Astrocyte of the cerebellum (primary cell): ENCODE measurements around the gene DSCAML1.

Experiments used
- DNase-seq: peaks from one replicate; pipeline ENCODE4 v3.0.0-alpha.2; 2011; ENCODE audit warnings: low read depth
- H3K4me3 ChIP-seq: 2 replicates; pipeline ENCODE4 v1.5.1; 2011; ENCODE audit warnings: mild to moderate bottlenecking, low read depth, low read length, moderate library complexity
- in situ Hi-C: cut with HindIII; loops from 2 replicates; pipeline ENCODE4 v1.10.0; 2017; ENCODE audit warnings: low sequenced_read_pairs
- TF ChIP-seq, protein P1 (sequence below): IDR thresholded peaks from 2 replicates; pipeline ENCODE4 v1.5.1; 2012; ENCODE audit warnings: low read length, low read depth, moderate library complexity, mild to moderate bottlenecking; ENCODE audit errors: missing control alignments

DSCAML1 gene

DNA sequence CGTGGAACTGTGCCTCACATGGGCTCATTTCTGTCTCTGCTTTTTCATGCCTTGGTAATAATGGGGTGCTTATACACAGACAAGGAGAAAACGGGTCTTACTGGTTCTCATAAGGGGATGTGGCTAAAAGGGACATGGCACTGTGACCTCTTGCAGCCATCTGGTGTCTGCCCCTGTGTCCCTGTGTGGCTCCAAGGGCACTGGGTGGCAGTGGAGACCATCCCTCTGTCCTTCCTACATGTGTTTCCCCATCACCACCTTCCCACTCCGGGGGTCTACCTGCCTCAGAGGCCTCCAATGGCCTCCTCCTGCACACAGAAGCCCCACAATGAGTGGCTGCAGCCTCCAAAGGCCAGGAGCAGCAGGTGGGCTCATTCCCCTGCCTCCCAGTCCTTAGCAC, 248.1 kb downstream of the DSCAML1 start:
- no peak overlapping the region for H3K4me3 ChIP-seq
- DNase-seq, result no peak
- in situ Hi-C loops, result no loop called here
- TF ChIP-seq, protein P1, sequence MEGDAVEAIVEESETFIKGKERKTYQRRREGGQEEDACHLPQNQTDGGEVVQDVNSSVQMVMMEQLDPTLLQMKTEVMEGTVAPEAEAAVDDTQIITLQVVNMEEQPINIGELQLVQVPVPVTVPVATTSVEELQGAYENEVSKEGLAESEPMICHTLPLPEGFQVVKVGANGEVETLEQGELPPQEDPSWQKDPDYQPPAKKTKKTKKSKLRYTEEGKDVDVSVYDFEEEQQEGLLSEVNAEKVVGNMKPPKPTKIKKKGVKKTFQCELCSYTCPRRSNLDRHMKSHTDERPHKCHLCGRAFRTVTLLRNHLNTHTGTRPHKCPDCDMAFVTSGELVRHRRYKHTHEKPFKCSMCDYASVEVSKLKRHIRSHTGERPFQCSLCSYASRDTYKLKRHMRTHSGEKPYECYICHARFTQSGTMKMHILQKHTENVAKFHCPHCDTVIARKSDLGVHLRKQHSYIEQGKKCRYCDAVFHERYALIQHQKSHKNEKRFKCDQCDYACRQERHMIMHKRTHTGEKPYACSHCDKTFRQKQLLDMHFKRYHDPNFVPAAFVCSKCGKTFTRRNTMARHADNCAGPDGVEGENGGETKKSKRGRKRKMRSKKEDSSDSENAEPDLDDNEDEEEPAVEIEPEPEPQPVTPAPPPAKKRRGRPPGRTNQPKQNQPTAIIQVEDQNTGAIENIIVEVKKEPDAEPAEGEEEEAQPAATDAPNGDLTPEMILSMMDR, result no peak

DNA sequence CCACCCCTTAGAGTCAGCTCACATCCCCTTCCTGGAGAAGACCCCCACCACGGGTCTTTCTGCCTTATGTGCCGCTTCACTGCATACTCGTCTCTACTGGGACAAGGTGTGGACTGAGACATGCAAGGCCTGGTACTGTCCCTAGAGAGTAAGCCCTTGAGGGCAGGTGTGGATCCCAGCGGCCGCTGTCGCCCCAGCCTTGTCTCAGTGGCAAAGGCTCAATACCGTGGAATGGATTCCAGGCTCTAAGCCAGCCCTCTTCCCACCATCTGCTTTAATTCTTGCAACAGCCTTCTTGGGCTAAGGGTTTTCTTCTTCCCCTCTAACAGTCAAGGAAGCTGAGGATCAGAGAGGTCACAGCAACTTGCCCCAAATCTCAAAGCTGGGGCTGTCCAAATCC, 249.1 kb downstream of the DSCAML1 start:
- no peak overlapping the region for H3K4me3 ChIP-seq
- in situ Hi-C loops, result no loop called here
- no peak for DNase-seq
- TF ChIP-seq, protein P1, result no peak

- no peak for DNase-seq
- H3K4me3 ChIP-seq, result no peak overlapping the region
- in situ Hi-C loops, result no loop called here
- TF ChIP-seq, protein P1, result no peak
Measured at GRCh38 chr11:117547195-117547850, 249.7 kb downstream of the DSCAML1 start.

DNA sequence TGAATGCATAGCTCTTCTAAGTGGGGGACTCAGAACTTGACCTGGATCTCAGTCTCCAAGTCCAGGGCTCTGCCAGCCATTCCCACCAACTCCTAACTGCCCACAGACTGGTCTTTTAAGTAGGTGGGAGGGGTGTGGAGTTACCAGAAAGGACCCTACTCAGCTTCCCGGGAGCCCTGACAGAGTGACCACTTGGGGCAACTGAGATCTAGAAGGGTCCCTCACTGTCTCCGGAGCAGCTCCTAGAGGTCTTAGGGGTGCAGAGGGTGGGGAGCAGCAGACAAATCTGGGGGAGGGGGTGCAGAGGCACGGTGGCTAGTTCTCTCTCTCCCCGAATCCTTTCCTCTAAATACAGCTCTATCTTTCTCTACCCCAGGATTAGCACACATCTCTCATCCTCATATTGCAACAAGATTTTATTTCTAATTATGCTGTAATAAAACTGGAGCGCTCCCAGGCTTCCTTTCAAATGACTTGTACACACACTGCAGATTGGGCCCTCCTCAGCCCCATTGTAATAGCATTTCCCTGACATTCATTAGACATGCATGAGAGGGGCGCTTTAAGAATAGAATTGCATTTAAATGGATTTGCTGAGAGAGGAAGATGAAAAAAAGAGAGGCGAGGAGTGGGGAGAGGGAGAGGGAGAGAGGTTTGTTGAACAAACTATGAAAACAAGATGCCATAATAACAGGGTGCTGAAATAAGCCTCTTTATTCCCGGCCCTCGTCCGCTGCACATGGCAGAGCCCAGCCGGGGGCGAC, 250.4 kb downstream of the DSCAML1 start:
- in situ Hi-C loops, result no loop called here
- no peak overlapping the region for H3K4me3 ChIP-seq
- TF ChIP-seq, protein P1, result no peak
- DNase-seq, result no peak

DNA sequence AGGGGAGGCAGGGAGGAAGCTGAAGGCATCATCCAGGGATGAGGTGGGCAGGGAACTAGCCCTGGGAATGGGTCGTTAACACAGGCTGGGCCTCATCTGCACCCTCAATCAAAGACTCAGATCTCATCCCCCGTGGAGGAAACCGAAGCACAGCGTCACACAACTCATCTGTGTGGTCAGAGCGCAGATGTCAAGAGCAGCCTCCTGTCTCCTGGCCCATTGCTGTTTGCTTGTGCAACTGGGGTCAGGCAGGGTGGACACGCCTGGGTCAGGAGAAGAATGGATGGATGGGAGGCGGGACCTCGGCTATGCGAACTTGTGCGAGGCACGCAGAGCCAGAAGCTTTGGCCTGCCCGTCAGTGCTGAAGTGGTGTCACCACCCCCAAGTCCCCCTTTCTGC, 251.3 kb downstream of the DSCAML1 start:
- TF ChIP-seq, protein P1, result no peak
- H3K4me3 ChIP-seq, result no peak overlapping the region
- DNase-seq, result no peak
- in situ Hi-C loops, result no loop called here

DNA sequence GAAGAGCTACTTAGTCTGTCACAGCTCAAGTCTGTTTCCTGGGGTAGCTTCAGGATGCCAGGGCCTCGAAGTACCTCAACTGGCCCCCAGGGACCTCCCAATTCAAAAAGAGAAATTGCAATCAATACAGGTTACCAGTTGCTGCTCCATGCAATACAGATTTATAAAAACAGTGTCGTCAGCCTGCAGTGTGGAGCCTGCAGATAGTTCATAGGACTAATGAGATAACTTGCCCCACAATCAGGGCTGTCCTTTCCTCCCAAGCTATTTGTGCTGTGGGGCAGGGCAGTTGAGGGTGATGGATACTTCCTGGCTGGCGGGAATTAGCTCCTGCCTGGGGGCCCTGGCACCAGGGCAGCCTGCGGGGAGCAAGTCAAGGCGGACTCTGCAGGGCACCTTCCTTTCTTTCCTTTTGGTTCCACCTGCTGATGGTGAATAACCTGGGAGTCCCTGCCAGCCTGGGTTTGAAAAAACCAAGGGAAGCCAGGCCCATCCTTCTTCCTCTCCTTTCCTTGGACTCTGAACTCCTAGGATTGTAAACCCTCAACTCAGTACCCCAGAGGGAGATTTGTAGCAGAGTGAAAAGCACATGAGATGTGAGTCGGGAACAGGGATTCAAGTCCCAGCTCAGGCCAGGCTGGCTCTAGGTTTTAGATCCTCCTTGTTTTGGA, 252.8 kb downstream of the DSCAML1 start:
- no peak for DNase-seq
- TF ChIP-seq, protein P1, result no peak
- no peak overlapping the region for H3K4me3 ChIP-seq
- in situ Hi-C loops, result no loop called here
